Activated CD8-positive, alpha-beta memory T cell treated with anti-CD3 and anti-CD28 coated beads, Interleukin-2, amount 50 U/mL, for 48 hours (primary cell): Measurements from ENCODE around the gene TMEM184C.

Source experiments
- DNase-seq: peaks from one replicate; pipeline ENCODE4 v3.0.0-alpha.2; 2020

The TMEM184C gene

GRCh38 chr4:147674073-147674472 lies 56.9 kb downstream of the TMEM184C start:
- no peak for DNase-seq

GRCh38 chr4:147674496-147674895 lies 57.3 kb downstream of the TMEM184C start:
- no peak for DNase-seq

GRCh38 chr4:147678106-147678505 lies 60.9 kb downstream of the TMEM184C start:
- no peak for DNase-seq

- no peak for DNase-seq
Measured at GRCh38 chr4:147678796-147679549, 61.8 kb downstream of the TMEM184C start.

GRCh38 chr4:147682755-147683154 lies 65.6 kb downstream of the TMEM184C start:
- DNase-seq = no peak

- DNase-seq = no peak
Measured at GRCh38 chr4:147683188-147683591, 66.0 kb downstream of the TMEM184C start.

- DNase-seq = peak; percentile 94
Measured at GRCh38 chr4:147683717-147684700, 66.8 kb downstream of the TMEM184C start, which contains the start of gene PRMT9. Gene PRMT9, minus strand, starts transcription at chr4:147684163. Its CDS starts 176 bp downstream, at chr4:147683987.

GRCh38 chr4:147689067-147689466 lies 71.9 kb downstream of the TMEM184C start:
- DNase-seq = no peak

GRCh38 chr4:147691820-147692219 lies 74.6 kb downstream of the TMEM184C start:
- no peak for DNase-seq

GRCh38 chr4:147693218-147693617 lies 76.0 kb downstream of the TMEM184C start:
- DNase-seq = no peak

GRCh38 chr4:147696866-147697265 lies 79.7 kb downstream of the TMEM184C start:
- DNase-seq = no peak

GRCh38 chr4:147704846-147705245 lies 87.6 kb downstream of the TMEM184C start:
- DNase-seq = no peak

- no peak for DNase-seq
Measured at GRCh38 chr4:147707892-147708672, 90.9 kb downstream of the TMEM184C start.

GRCh38 chr4:147709999-147710398 lies 92.8 kb downstream of the TMEM184C start:
- DNase-seq = no peak

- DNase-seq = no peak
Measured at GRCh38 chr4:147714575-147715401, 97.6 kb downstream of the TMEM184C start.

GRCh38 chr4:147717878-147718277 lies 100.7 kb downstream of the TMEM184C start:
- no peak for DNase-seq
